ENCODE data around the gene GRAP2. TPM values are rescaled to one million over a fixed set of nuclear protein-coding genes. Genes with fewer than 3 reads are reported as not detected.

Gene GRAP2
- total RNA-seq, 3 donors from 2014 or later, result 19.5 to 40.4 (median 26.4) TPM

DNA sequence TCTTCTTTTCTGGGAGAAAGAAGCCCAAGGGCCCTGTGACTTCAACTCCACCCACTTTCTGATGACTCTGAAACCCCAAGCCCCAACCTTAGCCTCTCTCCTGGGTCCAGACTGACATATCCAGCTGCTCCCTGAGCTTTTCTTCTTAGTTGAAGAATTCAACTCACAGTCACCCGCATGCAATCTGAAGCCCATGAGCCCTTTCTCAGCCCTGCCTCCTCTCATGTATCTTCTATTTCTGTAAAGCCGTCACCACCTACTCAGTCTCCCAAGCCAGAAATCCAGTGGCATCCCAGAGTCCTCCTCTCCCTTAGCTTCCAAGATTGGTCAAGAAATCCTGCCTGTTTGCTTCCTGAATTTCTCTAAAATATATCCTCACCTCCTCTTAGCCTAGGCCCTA lies 52.2 kb downstream of the GRAP2 start:
- peaks cover 91% of the 10 kb centered on the region for H3K4me1 Mint-ChIP-seq (ENCODE audit: low read depth)
- ATAC-seq (no peak), DNase-seq (no peak)
- H3K4me3 Mint-ChIP-seq, result peak overlapping the region; percentile 14
- H3K27me3 Mint-ChIP-seq (ENCODE audit: low read depth), result no peaks in the 10 kb centered on the region
- peaks cover 50% of the 10 kb centered on the region for H3K36me3 Mint-ChIP-seq (ENCODE audit: insufficient read depth)
- no peaks in the 10 kb centered on the region for H3K9me3 Mint-ChIP-seq

DNA sequence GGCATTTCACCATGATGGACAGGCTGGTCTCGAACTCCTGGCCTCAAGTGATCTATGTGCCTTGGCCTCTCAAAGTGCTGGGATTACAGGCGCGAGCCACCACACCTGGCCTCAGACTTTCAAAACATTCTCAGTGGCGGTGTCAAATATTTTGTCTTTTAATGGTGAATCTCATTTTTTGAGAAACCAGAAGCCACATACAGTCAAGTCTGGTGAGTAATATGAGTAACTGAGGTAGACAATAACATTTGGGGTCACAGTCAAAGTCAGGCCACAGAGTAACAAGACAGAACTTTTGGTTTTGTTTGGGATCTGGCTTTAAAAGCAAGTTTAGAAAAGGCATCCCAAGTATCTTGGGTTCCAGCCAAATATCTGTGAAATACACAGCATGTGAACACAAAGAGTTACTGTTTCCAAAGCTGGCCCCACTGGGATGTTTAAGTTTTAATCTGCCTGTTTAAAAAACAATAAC lies 53.7 kb downstream of the GRAP2 start:
- no peaks in the 10 kb centered on the region for H3K27me3 Mint-ChIP-seq (ENCODE audit: low read depth)
- H3K36me3 Mint-ChIP-seq (ENCODE audit: insufficient read depth), result peaks cover 50% of the 10 kb centered on the region
- DNase-seq (no peak), ATAC-seq (peak; percentile 75 to 78)
- H3K4me3 Mint-ChIP-seq, result no peak overlapping the region
- peaks cover 91% of the 10 kb centered on the region for H3K4me1 Mint-ChIP-seq (ENCODE audit: low read depth)
- H3K9me3 Mint-ChIP-seq, result no peaks in the 10 kb centered on the region

DNA sequence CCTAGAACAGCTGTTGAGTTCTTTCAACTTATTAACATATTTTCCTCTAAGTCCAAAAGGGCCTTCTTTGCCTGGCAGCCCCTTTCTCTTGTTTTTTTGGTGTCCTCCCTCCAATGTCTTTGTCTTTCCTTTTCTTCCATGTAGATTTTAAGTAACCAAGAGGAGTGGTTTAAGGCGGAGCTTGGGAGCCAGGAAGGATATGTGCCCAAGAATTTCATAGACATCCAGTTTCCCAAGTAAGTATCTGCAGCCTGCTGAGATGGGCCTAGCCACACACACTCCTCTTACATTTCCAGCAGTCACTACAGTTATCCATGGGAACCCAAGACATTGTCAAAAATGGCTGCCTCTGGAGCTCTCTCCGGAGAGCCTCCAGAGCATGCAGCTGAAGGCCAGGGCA lies 54.8 kb downstream of the GRAP2 start:
- Mint-ChIP-seq H3K36me3 (ENCODE audit: insufficient read depth) (peaks cover 49% of the 10 kb centered on the region), H3K4me1 (ENCODE audit: low read depth) (peaks cover 91% of the 10 kb centered on the region), H3K4me3 (no peak overlapping the region), H3K27me3 (ENCODE audit: low read depth) (no peaks in the 10 kb centered on the region), H3K9me3 (no peaks in the 10 kb centered on the region)
- no peak for ATAC-seq
- no peak for DNase-seq

DNA sequence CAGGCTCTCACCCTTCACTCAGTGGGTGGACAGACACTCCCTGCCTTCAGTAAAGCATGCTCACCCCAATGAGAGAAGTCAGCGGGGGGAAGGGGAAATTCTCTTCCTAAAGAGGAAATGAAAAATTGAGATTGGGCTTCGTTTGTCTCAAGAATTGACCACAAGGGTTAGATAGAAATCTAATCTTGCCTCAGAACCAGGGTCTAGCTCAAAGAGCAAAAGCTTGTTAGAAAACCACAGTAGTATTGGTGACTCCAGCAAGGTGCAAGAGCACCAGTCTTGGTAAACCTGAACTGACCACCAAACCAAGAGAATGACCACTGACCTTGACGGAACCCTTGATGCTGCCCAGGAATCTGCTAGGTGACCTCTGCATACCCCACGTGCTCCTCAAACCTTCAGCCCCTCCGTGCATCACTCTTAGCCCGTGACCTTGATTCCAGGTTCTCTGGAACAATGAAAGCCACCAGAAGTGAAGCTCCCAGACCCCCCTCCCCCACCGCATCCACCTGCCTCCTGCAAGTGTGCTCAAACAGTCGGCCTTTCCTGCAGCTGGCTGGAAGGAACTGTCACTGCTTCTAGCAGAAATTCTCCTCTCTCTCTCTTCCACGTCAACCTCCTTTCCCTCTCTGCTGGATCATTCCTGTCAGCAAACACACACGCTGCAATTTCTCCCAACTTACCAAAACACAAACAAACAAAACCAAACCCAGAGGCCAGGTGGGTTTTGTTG lies 56.2 kb downstream of the GRAP2 start:
- Mint-ChIP-seq H3K4me1 (ENCODE audit: low read depth) (peaks cover 90% of the 10 kb centered on the region), H3K4me3 (no peak overlapping the region), H3K9me3 (no peaks in the 10 kb centered on the region), H3K36me3 (ENCODE audit: insufficient read depth) (peaks cover 48% of the 10 kb centered on the region), H3K27me3 (ENCODE audit: low read depth) (no peaks in the 10 kb centered on the region)
- no peak for DNase-seq
- ATAC-seq, result no peak

DNA sequence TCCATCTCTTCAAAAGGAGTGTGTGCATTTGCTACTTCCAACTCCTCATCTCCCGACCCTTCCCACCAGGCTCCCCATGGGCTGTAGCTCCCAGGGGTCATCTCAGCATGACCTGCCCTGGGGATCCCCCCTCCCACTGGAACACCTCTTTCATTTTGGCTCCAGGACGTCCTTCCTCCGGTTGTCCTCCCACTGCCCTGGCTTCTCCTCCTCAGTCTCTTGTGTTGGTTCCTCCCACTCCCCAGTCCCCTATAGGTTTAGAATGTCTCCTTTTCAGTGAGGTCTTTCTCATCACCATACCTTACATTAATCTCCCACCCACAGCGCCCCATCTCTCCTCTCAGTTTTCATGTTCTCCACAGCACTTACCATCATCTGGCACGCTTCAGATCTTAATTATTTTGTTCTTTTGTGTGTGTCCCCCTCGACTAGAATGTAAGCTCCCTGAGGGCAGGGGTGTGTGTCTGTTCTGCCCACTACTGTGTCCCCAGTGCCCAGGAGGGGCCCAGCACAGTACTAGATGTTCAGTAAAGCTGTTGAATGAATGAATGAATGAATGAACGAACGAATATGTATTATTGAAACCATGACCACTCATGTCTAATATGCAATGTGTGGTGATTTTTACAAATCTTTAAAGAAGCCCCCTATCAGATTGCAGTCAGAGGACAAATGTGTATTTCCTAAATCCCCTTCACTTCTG lies 57.3 kb downstream of the GRAP2 start:
- H3K4me3 Mint-ChIP-seq, result no peak overlapping the region
- peaks cover 44% of the 10 kb centered on the region for H3K36me3 Mint-ChIP-seq (ENCODE audit: insufficient read depth)
- ATAC-seq, result no peak
- no peaks in the 10 kb centered on the region for H3K9me3 Mint-ChIP-seq
- no peaks in the 10 kb centered on the region for H3K27me3 Mint-ChIP-seq (ENCODE audit: low read depth)
- H3K4me1 Mint-ChIP-seq (ENCODE audit: low read depth), result peaks cover 81% of the 10 kb centered on the region
- DNase-seq, result no peak

DNA sequence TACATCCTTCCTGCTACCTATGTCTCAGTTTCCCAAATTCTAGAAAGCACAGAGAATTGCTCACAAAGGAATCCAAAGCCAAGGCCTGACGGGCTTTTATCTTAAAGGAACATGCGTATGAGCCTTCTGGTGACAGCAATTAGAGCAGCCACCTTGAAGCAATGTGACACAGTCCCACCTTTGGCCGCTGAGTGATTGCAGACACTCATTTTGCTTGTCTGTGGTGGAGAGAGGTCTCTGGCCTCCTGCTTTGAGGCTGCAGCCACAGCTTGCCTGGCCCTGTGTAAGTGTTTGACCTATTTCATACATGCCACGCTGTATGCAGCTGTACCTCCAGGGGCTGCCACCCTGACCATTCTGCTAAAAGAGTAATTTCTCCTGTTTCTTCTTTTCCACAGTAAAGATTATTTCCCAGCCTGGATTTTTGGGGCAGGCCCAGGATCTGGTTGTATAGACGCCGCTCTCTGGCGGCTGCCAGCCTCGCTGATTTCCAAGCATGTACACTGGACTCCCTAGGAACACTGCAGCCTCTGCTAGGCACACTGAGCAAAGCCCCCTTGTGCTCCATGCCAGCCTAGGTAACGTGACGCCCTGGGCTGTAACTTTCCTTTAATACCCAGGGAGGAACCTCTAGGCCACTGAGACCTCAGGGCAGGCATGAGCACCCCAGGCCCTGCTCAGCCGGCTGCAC lies 58.2 kb downstream of the GRAP2 start:
- no peak overlapping the region for H3K4me3 Mint-ChIP-seq
- H3K9me3 Mint-ChIP-seq, result no peaks in the 10 kb centered on the region
- H3K4me1 Mint-ChIP-seq (ENCODE audit: low read depth), result peaks cover 74% of the 10 kb centered on the region
- peaks cover 42% of the 10 kb centered on the region for H3K36me3 Mint-ChIP-seq (ENCODE audit: insufficient read depth)
- DNase-seq (no peak), ATAC-seq (no peak)
- H3K27me3 Mint-ChIP-seq (ENCODE audit: low read depth), result no peaks in the 10 kb centered on the region

DNA sequence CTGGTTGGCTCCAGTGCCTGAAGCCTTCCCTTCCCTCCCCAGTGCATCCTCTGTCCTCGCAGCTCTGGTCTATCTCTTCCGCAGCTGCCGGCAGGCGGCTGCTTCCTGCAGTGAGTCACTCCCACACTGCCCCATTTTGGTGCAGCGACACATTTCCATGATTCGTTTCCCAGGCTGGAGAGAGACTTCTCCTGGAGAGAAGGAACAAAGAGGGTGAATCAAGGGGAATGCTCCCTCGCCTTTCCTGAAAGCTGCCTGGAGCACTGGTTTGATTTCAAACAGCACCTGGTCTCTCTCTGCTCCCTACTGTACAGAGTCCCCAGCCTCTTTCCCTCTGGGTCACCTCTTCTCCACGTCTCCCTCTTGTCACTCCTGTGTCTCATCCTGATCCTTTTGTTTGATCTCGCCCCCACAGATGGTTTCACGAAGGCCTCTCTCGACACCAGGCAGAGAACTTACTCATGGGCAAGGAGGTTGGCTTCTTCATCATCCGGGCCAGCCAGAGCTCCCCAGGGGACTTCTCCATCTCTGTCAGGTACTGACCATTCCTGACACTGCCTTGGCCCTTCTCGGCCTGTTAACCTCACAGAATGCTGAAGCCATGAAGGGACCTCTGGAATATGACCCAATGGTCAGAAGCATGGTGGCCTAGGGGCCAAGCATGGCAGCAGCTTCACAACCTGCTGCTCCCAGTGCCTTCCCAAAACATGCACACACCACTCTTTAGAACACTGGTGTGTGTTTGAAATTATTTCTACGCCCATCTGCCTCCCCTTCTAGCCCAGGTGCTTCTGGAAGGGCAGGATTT lies 59.0 kb downstream of the GRAP2 start, which contains the start of gene TMA7B:
Gene TMA7B, plus strand, starts transcription at position 758 of the 808 bp plus-strand sequence. CDS start 3,978 bp downstream, outside the sequence.
- peaks cover 69% of the 10 kb centered on the region for H3K4me1 Mint-ChIP-seq (ENCODE audit: low read depth)
- peak within 1 kb of the TSS; percentile 53 for H3K4me3 Mint-ChIP-seq
- peak; percentile 29 to 41 for ATAC-seq

DNA sequence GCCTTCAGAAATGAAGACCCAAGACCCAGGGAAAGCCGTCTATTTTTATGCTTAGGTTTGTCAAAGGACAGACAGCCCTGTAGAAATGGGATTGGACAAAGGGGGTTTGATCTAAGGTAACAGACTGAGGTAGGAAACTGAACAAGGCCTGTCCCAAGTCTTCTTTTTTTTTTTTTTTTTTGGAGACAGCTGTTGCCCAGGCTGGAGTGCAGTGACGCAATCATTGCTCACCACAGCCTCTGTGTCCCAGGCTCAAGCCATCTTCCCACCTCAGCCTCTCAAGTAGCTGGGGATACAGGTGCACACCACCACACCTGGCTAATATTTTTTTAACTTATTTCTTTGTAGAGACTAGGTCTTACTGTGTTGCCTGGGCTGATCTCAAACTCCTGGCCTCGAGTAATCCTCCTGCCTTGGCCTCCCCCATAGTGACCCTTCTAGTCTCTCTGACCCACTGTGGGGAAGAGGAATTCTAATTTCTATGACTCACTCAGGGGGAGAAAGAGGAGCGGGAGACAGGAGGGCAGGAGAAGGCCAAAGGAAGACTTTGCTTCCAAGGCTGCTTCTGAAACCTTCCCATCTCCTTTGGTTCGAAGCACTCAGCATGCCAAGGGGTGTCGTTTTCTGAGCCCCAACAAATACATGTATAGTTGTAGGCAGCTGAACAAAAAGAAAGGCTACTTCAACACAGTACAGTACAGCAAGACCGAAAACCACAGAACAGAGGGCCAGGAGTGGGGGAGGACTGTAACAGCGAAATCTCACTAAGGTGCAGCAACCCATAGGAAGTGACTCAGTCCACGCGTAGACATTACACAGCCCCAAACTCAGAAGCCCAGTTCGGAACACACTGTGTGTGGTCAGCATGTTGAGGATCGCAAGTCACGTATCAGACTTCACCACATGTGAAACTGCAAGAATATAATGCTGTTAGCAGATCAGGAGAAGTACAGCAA lies 60.2 kb downstream of the GRAP2 start:
- Mint-ChIP-seq H3K9me3 (no peaks in the 10 kb centered on the region), H3K4me3 (peak overlapping the region; percentile 53), H3K4me1 (ENCODE audit: low read depth) (peaks cover 57% of the 10 kb centered on the region), H3K36me3 (ENCODE audit: insufficient read depth) (peaks cover 47% of the 10 kb centered on the region), H3K27me3 (ENCODE audit: low read depth) (no peaks in the 10 kb centered on the region)
- DNase-seq (peak; percentile 46), ATAC-seq (peak; percentile 94 to 95)

More for the DNA sequence above, 59.0 kb downstream of the GRAP2 start, which contains the start of gene TMA7B:
- Mint-ChIP-seq H3K9me3 (no peaks in the 10 kb centered on the region), H3K36me3 (ENCODE audit: insufficient read depth) (peaks cover 44% of the 10 kb centered on the region), H3K27me3 (ENCODE audit: low read depth) (no peaks in the 10 kb centered on the region)
- DNase-seq, result peak; percentile 28

DNA sequence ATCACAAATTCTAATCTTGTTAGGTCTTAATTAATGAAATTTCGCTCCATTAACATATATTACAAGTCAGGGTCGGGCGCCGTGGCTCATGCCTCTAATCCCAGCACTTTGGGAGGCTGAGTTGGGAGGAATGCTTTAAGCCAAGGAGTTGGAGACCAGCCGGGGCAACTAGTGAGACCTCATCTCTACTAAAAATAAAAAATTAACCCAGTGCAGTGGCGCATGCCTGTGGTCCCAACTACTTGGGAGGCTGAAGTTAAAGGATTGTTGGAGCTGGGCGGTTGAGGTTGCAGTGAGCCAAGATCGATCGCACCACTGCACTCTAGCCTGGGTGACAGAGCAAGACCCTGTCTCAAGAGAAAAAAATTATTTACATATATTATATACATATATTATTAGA lies 61.2 kb downstream of the GRAP2 start:
- H3K4me3 Mint-ChIP-seq, result peak overlapping the region; percentile 53
- H3K36me3 Mint-ChIP-seq (ENCODE audit: insufficient read depth), result peaks cover 56% of the 10 kb centered on the region
- ATAC-seq (no peak), DNase-seq (no peak)
- H3K27me3 Mint-ChIP-seq (ENCODE audit: low read depth), result no peaks in the 10 kb centered on the region
- peaks cover 50% of the 10 kb centered on the region for H3K4me1 Mint-ChIP-seq (ENCODE audit: low read depth)
- H3K9me3 Mint-ChIP-seq, result no peaks in the 10 kb centered on the region

DNA sequence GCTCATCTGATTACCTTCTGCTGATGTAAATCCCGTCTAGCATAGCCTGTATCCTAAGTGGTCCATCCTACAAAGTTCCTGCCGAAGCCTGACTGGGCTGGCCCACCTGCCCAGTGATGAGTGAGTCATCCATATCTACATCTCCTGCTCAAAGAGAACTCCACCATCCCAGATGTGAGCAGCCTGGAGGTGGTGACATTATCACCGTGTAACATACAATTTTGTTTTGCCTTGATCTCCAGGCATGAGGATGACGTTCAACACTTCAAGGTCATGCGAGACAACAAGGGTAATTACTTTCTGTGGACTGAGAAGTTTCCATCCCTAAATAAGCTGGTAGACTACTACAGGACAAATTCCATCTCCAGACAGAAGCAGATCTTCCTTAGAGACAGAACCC lies 64.9 kb downstream of the GRAP2 start:
- ATAC-seq, result no peak
- Mint-ChIP-seq H3K9me3 (no peaks in the 10 kb centered on the region), H3K4me1 (ENCODE audit: low read depth) (peaks cover 16% of the 10 kb centered on the region), H3K36me3 (ENCODE audit: insufficient read depth) (peaks cover 52% of the 10 kb centered on the region), H3K27me3 (ENCODE audit: low read depth) (no peaks in the 10 kb centered on the region), H3K4me3 (no peak overlapping the region)
- no peak for DNase-seq

DNA sequence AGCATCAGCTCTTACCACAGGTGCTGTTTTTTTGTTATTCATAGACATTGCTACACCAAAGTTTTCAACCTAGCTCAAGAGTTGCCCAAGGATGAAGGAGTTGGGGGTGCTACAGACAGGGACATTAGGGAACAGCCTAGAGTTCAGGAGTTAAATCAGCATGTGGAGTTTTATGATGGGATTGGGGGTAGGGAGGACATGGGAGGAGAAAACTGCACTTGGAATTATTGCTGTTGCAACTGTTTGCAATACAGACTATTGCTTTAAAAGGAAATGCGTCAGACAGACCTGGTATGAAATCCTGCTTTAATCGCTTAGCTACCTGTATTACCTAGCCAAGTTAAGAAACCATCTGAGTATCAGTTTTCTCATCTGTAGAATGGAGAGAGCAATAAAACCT lies 65.6 kb downstream of the GRAP2 start:
- Mint-ChIP-seq H3K4me1 (ENCODE audit: low read depth) (peaks cover 10% of the 10 kb centered on the region), H3K9me3 (no peaks in the 10 kb centered on the region), H3K36me3 (ENCODE audit: insufficient read depth) (peaks cover 56% of the 10 kb centered on the region), H3K27me3 (ENCODE audit: low read depth) (no peaks in the 10 kb centered on the region), H3K4me3 (no peak overlapping the region)
- ATAC-seq, result no peak
- no peak for DNase-seq

DNA sequence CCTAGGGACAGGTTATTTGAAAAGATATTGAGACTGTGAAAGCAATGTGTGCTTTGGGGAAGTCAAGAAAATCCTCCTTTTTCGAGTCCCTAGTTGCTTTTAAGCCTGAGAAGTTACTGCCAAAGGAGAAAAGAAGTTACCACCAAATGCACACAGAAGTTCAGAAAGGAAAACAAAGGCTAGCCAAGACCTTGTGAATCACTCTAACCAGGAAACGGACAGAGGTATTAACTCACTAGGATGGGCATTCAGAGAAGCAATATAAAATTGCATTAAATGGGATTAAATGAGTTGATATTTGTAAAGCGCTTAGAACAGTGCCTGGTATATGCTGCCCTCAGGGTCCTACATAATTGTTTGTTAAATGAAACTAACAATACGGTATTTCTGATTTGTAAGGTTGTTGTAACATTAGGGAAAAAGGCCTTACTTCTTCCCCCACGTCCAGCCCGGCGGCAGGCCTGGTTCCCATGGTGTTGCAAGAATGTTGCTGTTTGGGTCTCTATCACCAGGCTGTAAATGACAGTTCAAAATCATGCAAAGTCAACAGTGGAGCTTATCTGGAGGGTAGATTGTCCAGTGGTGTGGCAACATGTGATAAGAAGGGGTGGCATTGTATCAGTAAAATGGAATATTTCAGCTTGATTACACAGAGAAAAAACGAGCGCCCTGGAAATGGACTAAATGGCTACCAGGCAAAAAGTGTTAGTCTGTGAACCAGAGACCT lies 66.4 kb downstream of the GRAP2 start:
- Mint-ChIP-seq H3K4me1 (ENCODE audit: low read depth) (peaks cover 3% of the 10 kb centered on the region), H3K4me3 (no peak overlapping the region), H3K9me3 (no peaks in the 10 kb centered on the region), H3K27me3 (ENCODE audit: low read depth) (no peaks in the 10 kb centered on the region), H3K36me3 (ENCODE audit: insufficient read depth) (peaks cover 56% of the 10 kb centered on the region)
- no peak for DNase-seq
- ATAC-seq, result no peak
